AG20443 (cell line): ENCODE results near the gene PEX11A.
A peak's percentile ranks its signal among the peaks of the same experiment; 100 is the strongest.
"Not testable (repeated sequence)": the region's sequence is repeated elsewhere in the genome, so short reads cannot be mapped to it uniquely, and the experiment has no call there.

Source experiments
- DNase-seq: peaks from one replicate; pipeline ENCODE4 v3.0.0; 2012; ENCODE audit warnings: low spot score, mixed read lengths

The PEX11A gene

GRCh38 chr15:89690276-89691218 is at the start of gene PEX11A, which contains the start of gene WDR93:
Gene PEX11A, minus strand, starts transcription at chr15:89690754. Its CDS starts 122 bp downstream, at chr15:89690632.
Gene WDR93, plus strand, starts transcription at chr15:89690811. Its CDS starts 10,936 bp downstream, at chr15:89701747.
- DNase-seq: peak; percentile 93

- DNase-seq: peak; percentile 79
Measured at GRCh38 chr15:89740137-89740536, 49.6 kb upstream of the PEX11A start.

GRCh38 chr15:89735773-89736172 is 45.2 kb upstream of the PEX11A start:
- DNase-seq: no peak

GRCh38 chr15:89732451-89733172 is 42.1 kb upstream of the PEX11A start:
- DNase-seq: no peak

DNA sequence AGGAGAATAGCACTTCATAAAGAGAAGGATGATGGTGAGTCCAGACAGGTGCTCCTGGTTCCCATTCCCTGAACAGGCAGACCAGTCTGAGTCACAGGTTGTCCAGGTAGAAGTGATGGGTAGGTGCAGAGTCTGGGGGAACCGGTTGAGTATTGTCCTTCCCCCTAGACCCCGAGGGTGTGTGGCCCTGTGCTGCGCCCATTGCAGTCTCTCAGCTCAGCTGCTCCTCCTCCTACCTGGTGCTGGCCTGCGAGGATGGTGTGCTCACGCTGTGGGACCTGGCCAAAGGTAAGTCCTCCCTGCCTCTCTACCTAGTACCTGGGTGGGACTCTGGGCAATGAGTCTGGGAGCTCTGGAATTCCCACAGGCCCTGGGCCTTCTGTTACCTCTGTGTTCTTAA is 40.7 kb upstream of the PEX11A start:
- no peak for DNase-seq

GRCh38 chr15:89728254-89728653 is 37.7 kb upstream of the PEX11A start:
- DNase-seq: peak; percentile 50

- no peak for DNase-seq
Measured at GRCh38 chr15:89725064-89725463, 34.5 kb upstream of the PEX11A start.

- DNase-seq: no peak
Measured at GRCh38 chr15:89724621-89725020, 34.1 kb upstream of the PEX11A start.

GRCh38 chr15:89723031-89723430 is 32.5 kb upstream of the PEX11A start:
- DNase-seq: no peak

DNA sequence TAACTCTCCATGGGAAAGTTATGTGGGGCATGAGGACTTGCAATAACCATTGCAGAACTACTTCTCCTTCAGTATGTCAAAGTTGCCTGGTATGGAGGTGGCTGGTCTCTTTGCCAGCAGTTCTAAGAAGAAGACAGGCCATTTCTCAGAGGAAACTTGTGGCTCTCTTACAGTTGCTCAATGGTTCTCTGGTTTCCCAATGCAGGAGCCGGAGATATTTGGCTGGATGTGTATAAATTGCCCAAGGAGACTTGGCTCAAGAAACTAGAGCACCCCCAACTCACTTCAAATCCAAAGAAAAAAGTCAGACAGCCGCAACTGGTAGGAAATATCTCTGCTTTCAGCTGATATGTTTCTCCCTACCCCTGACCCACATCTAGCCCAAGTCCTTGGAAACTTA is 24.2 kb upstream of the PEX11A start:
- no peak for DNase-seq

DNA sequence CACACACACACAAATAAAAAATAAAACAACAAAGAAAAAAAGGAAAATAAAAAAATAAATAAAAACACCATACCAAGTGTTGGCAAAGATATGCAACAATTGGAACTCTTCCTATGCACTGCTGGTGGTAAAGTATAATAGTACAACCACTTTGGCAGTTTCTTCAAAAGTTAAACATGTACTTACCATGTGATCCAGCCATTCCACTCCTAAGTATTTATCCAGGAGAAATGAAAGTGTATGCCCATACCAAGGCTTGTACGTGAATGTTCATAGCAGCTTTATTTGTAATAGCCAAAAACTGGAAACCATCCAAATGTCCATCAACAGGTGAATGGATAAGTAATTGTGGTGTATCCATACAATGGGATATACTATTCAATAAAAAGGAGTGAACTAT is 17.0 kb upstream of the PEX11A start:
- DNase-seq: no peak

GRCh38 chr15:89704411-89704810 is 13.9 kb upstream of the PEX11A start:
- no peak for DNase-seq

DNA sequence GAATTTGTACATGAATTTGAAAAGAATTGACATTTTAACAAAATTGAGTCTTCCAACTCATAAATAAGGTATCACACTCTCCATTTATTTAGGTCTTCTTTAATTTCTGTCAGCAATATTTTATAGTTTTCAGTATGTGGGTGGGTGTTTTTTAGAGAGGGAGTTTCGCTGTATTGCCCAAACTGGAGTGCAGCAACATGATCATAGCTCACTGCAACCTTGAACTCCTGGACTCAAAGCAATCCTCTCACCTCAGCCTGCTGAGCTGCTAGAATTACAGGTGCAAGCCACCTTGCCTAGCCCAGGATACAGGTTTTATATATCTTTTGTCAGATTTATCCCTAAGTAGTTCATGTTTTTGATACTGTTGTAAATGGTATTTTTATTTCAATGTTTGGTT is 4.6 kb upstream of the PEX11A start:
- no peak for DNase-seq

GRCh38 chr15:89693696-89694095 is 3.1 kb upstream of the PEX11A start:
- DNase-seq: no peak

- no peak for DNase-seq
Measured at GRCh38 chr15:89693091-89693490, 2.5 kb upstream of the PEX11A start.

GRCh38 chr15:89689930-89690275 is 651 bp downstream of the PEX11A start:
- not testable (repeated sequence) for DNase-seq

GRCh38 chr15:89686522-89686921 is 4.0 kb downstream of the PEX11A start:
- no peak for DNase-seq

- no peak for DNase-seq
Measured at GRCh38 chr15:89685995-89686394, 4.6 kb downstream of the PEX11A start.

DNA sequence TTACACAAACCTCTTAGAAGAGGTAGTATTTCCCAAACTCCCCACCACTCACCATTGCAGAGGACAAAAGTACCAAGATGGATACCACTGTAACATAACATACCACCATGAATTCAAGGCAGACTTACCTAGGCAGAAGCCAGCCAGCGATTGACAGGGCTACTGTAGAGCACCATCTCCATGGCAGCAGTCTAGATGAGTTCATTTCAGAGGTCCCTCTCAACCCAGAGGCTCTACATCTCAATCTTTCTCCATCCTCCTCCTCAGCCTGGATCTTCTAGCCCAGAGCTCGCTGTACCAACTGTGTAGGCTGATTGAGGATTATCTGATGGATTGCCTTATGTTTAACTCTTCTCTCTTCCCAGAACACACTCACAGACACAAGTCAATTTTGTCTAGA is 9.4 kb downstream of the PEX11A start:
- DNase-seq: no peak

GRCh38 chr15:89680282-89680873 is 10.2 kb downstream of the PEX11A start:
- DNase-seq: peak; percentile 79

GRCh38 chr15:89679212-89679611 is 11.3 kb downstream of the PEX11A start, which contains the start of gene PLIN1:
Gene PLIN1, minus strand, starts transcription at chr15:89679367. Its CDS starts 1,878 bp downstream, at chr15:89677489.
- no peak for DNase-seq

- DNase-seq: no peak
Measured at GRCh38 chr15:89677381-89677780, 13.2 kb downstream of the PEX11A start.

- no peak for DNase-seq
Measured at GRCh38 chr15:89675606-89676005, 14.9 kb downstream of the PEX11A start.
